SK-N-SH (cell line): Measurements from ENCODE around the gene PHACTR3. TPM values are rescaled to one million over a fixed set of nuclear protein-coding genes. Genes with fewer than 3 reads are reported as not detected.

Source experiments
- CTCF ChIA-PET: fragments of 300-600, 350-600 bp; formaldehyde crosslinking; extraction: SDS; loops from one replicate; lab custom pipeline; 2021; lab: Yijun Ruan, JAX
- POLR2A ChIA-PET: fragments of 350-600 bp; sonication (Branson Sonifier 250); formaldehyde crosslinking; extraction: SDS; loops from one replicate; lab custom pipeline; 2020; ENCODE audit warnings: antibody characterized with exemption, inconsistent platforms; lab: Yijun Ruan, JAX
- DNase-seq: peaks from one replicate; pipeline ENCODE4 v3.0.0; 2012
- H2AFZ ChIP-seq: fragments of 200-600 bp; sonication (generic); 2 replicates; pipeline ENCODE4 v1.8.1; 2016; ENCODE audit warnings: antibody characterized with exemption, mild to moderate bottlenecking, low read depth
- H3F3A ChIP-seq: fragments of 200-600 bp; sonication (generic); replicated peaks from 2 replicates; pipeline ENCODE3; 2016; ENCODE audit warnings: antibody characterized with exemption, mild to moderate bottlenecking; ENCODE audit not compliant: insufficient read depth
- H3K27ac ChIP-seq, 2 experiments: fragments of 200-500 bp in 1 of 2; fragments of 200-600 bp in 1 of 2; sonication (Bioruptor generic) in 1 of 2; sonication (generic), shearing (Covaris generic) in 1 of 2; 2 replicates each; pipeline versions ENCODE4 v1.5.1 to v1.6.1; 2014 to 2016; ENCODE audit warnings: low read depth in 2 of 2, inconsistent platforms in 1 of 2, low read length in 1 of 2, mild to moderate bottlenecking in 1 of 2, mixed read lengths in 1 of 2
- H3K27me3 ChIP-seq: fragments of 200-600 bp; sonication (generic), shearing (Covaris generic); 2 replicates; pipeline ENCODE4 v1.6.1; 2016; ENCODE audit warnings: mixed run types; ENCODE audit not compliant: insufficient read depth
- H3K36me3 ChIP-seq, 2 experiments: fragments of 200-500 bp in 1 of 2; fragments of 200-600 bp in 1 of 2; sonication (Bioruptor generic) in 1 of 2; sonication (generic) in 1 of 2; replicated peaks in 1 of 2; 2 replicates each; pipeline versions ENCODE3 to v1.5.1; 2014 to 2016; ENCODE audit warnings: low read length in 1 of 2, mild to moderate bottlenecking in 1 of 2; ENCODE audit not compliant: insufficient read depth in 2 of 2, control insufficient read depth in 1 of 2
- H3K4me1 ChIP-seq, 2 experiments: fragments of 200-500 bp in 1 of 2; fragments of 200-600 bp in 1 of 2; sonication (Bioruptor generic) in 1 of 2; sonication (generic), shearing (Covaris generic) in 1 of 2; 2 replicates each; pipeline versions ENCODE4 v1.5.1 to v1.6.1; 2014 to 2016; ENCODE audit warnings: low read depth in 1 of 2, low read length in 1 of 2, mixed run types in 1 of 2; ENCODE audit not compliant: insufficient read depth in 2 of 2, control insufficient read depth in 1 of 2
- H3K4me2 ChIP-seq: fragments of 200-600 bp; sonication (generic), shearing (Covaris generic); 2 replicates; pipeline ENCODE4 v1.6.1; 2017; ENCODE audit warnings: mixed run types
- H3K4me3 ChIP-seq, 2 experiments: fragments of 200-500 bp in 1 of 2; fragments of 200-600 bp in 1 of 2; sonication (Bioruptor generic) in 1 of 2; sonication (generic), shearing (Covaris generic) in 1 of 2; 2 replicates each; pipeline versions ENCODE4 v1.5.1 to v1.8.1; 2014 to 2016; ENCODE audit warnings: low read depth in 2 of 2, inconsistent platforms in 1 of 2, low read length in 1 of 2, mild to moderate bottlenecking in 1 of 2, mixed read lengths in 1 of 2, moderate library complexity in 1 of 2
- H3K79me2 ChIP-seq: fragments of 200-600 bp; sonication (generic); 2 replicates; pipeline ENCODE4 v1.8.1; 2017; ENCODE audit warnings: mild to moderate bottlenecking; ENCODE audit not compliant: insufficient read depth
- H3K9ac ChIP-seq: fragments of 200-600 bp; sonication (generic); 2 replicates; pipeline ENCODE4 v1.6.1; 2017; ENCODE audit warnings: mixed run types
- H3K9me2 ChIP-seq: fragments of 200-600 bp; sonication (generic); 2 replicates; pipeline ENCODE4 v1.6.1; 2017; ENCODE audit warnings: mixed run types
- H3K9me3 ChIP-seq: fragments of 200-600 bp; sonication (generic); 2 replicates; pipeline ENCODE4 v1.6.1; 2017; ENCODE audit warnings: mixed run types, mild to moderate bottlenecking, moderate library complexity
- H4K20me1 ChIP-seq: fragments of 200-600 bp; sonication (generic); 2 replicates; pipeline ENCODE4 v1.6.1; 2017; ENCODE audit warnings: mild to moderate bottlenecking, mixed run types; ENCODE audit not compliant: insufficient read depth
- CHD2 ChIP-seq: fragments of 150-350 bp; IDR thresholded peaks from 2 replicates; pipeline ENCODE4 v1.6.1; 2018; ENCODE audit warnings: low read length; ENCODE audit not compliant: partially characterized antibody
- ELF1 ChIP-seq: IDR thresholded peaks from 2 replicates; pipeline ENCODE4 v1.4.0; 2012
- EP300 ChIP-seq, 2 experiments: IDR thresholded peaks; 2 replicates each; pipeline versions ENCODE4 v1.4.0 to v1.6.1; 2012; ENCODE audit warnings: borderline replicate concordance in 1 of 2, low read depth in 1 of 2, low read length in 1 of 2
- EZH2phosphoT487 ChIP-seq: fragments of 200-600 bp; sonication (generic); IDR thresholded peaks from 2 replicates; pipeline ENCODE4 v1.6.1; 2017; ENCODE audit warnings: low read depth, mixed run types, mild to moderate bottlenecking, antibody characterized with exemption, moderate library complexity, borderline replicate concordance
- FOXM1 ChIP-seq: IDR thresholded peaks from 2 replicates; pipeline ENCODE4 v1.4.0; 2012; ENCODE audit warnings: low read depth, mild to moderate bottlenecking
- GATA2 ChIP-seq: sonication (generic); formaldehyde crosslinking; IDR thresholded peaks from 2 replicates; pipeline ENCODE4 v1.5.0; 2020; ENCODE audit warnings: mild to moderate bottlenecking, missing genetic modification reagents
- NRF1 ChIP-seq: IDR thresholded peaks from 2 replicates; pipeline ENCODE4 v1.6.1; 2012; ENCODE audit warnings: low read depth, mild to moderate bottlenecking, low read length
- RAD21 ChIP-seq: IDR thresholded peaks from 2 replicates; pipeline ENCODE4 v1.6.1; 2012; ENCODE audit warnings: mild to moderate bottlenecking, low read length
- RCOR1 ChIP-seq: fragments of 150-350 bp; IDR thresholded peaks from 2 replicates; pipeline ENCODE4 v1.6.1; 2017; ENCODE audit warnings: antibody characterized with exemption, low read length
- TCF12 ChIP-seq: IDR thresholded peaks from 2 replicates; pipeline ENCODE4 v1.4.0; 2012
- WGBS: methylation state at CpG from one replicate; pipeline ENCODE4 v1.1.6; 2017; ENCODE audit warnings: low lambda C conversion rate; 5-methylcytosine and 5-hydroxymethylcytosine counted together
- polyA plus RNA-seq, 3 experiments: library from polyadenylated mRNA; depleted of rRNA; stranded (reverse); fragments of >200 nt; gene quantifications; 2 replicates each; pipeline ENCODE4 v1.2.3, GENCODE V29; 2012
- TF ChIP-seq, protein P1 (sequence below): fragments of 200-600 bp; sonication (generic); IDR thresholded peaks from 2 replicates; pipeline ENCODE4 v1.6.1; 2017; ENCODE audit warnings: antibody characterized with exemption, mild to moderate bottlenecking, moderate library complexity
- TF ChIP-seq, protein P2 (sequence below): fragments of 150-350 bp; IDR thresholded peaks from 2 replicates; pipeline ENCODE4 v1.6.1; 2017; ENCODE audit warnings: antibody characterized with exemption, low read length, low read depth, borderline replicate concordance
- TF ChIP-seq, protein P3 (sequence below): fragments of 150-350 bp; IDR thresholded peaks from 2 replicates; pipeline ENCODE4 v1.6.1; 2016; ENCODE audit warnings: mild to moderate bottlenecking, low read depth, low read length

PHACTR3 gene
- polyA plus RNA-seq, 1 of the 3 experiments (the other 2 are of a cell fraction), result 0.10 TPM

DNA sequence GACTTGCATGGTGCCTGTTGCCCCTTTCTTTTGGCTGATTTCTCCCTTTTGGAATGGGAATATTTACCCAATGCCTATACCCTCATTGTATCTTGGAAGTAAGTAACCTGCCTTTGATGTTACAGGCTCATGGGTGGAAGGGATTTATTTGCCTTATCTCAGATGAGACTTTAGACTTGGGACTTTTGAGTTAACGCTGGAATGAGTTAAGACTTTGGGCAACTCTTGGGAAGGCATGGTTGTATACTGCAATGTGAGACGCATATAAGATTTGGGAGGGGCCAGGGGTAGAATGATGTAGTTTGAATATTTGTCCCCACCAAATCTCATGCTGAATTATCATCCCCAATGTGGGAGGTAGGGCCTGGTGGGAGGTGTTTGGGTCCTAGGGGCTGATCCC is 253.6 kb downstream of the PHACTR3 start:
- H3K4me3 ChIP-seq, result no peak overlapping the region
- TF ChIP-seq RCOR1 (no peak), CHD2 (no peak), NRF1 (no peak), RAD21 (no peak)
- TF ChIP-seq, protein P1, sequence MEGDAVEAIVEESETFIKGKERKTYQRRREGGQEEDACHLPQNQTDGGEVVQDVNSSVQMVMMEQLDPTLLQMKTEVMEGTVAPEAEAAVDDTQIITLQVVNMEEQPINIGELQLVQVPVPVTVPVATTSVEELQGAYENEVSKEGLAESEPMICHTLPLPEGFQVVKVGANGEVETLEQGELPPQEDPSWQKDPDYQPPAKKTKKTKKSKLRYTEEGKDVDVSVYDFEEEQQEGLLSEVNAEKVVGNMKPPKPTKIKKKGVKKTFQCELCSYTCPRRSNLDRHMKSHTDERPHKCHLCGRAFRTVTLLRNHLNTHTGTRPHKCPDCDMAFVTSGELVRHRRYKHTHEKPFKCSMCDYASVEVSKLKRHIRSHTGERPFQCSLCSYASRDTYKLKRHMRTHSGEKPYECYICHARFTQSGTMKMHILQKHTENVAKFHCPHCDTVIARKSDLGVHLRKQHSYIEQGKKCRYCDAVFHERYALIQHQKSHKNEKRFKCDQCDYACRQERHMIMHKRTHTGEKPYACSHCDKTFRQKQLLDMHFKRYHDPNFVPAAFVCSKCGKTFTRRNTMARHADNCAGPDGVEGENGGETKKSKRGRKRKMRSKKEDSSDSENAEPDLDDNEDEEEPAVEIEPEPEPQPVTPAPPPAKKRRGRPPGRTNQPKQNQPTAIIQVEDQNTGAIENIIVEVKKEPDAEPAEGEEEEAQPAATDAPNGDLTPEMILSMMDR, result no peak
- TF ChIP-seq, protein P2, sequence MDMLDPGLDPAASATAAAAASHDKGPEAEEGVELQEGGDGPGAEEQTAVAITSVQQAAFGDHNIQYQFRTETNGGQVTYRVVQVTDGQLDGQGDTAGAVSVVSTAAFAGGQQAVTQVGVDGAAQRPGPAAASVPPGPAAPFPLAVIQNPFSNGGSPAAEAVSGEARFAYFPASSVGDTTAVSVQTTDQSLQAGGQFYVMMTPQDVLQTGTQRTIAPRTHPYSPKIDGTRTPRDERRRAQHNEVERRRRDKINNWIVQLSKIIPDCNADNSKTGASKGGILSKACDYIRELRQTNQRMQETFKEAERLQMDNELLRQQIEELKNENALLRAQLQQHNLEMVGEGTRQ, result no peak
- POLR2A ChIA-PET, result no interaction called here
- no peaks in the 10 kb centered on the region for H4K20me1 ChIP-seq
- no peaks in the 10 kb centered on the region for H3K9me3 ChIP-seq
- DNase-seq, result no peak
- no peaks in the 10 kb centered on the region for H3K4me1 ChIP-seq
- H3K9me2 ChIP-seq, result no peaks in the 10 kb centered on the region
- CTCF ChIA-PET, result interaction anchor here (1.0 kb wide), 2 partner anchors 8 to 75 kb away, joined by 3 read pairs; no protein-coding TSS in a partner anchor
- H3K79me2 ChIP-seq, result no peaks in the 10 kb centered on the region
- H2AFZ ChIP-seq, result no peak overlapping the region
- H3K36me3 ChIP-seq, result no peaks in the 10 kb centered on the region
- H3F3A ChIP-seq, result no peaks in the 10 kb centered on the region
- no peak overlapping the region for H3K9ac ChIP-seq
- 76% methylated on average over 2 of the region's 2 CpGs for WGBS
- H3K27ac ChIP-seq, result no peak overlapping the region
- H3K4me2 ChIP-seq, result no peak overlapping the region
- H3K27me3 ChIP-seq, result no peaks in the 10 kb centered on the region

DNA sequence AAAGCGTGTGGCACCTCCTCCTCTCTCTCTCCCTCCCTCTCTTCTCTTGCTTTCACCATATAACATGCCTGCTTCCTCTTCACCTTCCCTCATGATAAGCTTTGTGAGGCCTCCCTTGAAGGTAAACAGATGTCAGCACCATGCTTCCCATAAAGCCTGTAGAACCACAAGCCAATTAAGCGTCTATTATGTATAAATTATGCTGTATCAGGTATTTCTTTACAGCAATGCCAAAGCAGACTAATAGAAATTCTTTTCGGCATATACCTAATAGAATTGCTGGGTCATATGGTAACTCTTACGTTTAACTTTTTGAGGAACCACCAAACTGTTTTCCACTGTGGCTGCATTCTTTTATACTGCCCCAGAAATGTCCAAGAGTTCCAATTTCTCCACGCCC is 254.1 kb downstream of the PHACTR3 start:
- no peak for DNase-seq
- no peak overlapping the region for H3K27ac ChIP-seq
- H3K79me2 ChIP-seq, result no peaks in the 10 kb centered on the region
- TF ChIP-seq, protein P3, sequence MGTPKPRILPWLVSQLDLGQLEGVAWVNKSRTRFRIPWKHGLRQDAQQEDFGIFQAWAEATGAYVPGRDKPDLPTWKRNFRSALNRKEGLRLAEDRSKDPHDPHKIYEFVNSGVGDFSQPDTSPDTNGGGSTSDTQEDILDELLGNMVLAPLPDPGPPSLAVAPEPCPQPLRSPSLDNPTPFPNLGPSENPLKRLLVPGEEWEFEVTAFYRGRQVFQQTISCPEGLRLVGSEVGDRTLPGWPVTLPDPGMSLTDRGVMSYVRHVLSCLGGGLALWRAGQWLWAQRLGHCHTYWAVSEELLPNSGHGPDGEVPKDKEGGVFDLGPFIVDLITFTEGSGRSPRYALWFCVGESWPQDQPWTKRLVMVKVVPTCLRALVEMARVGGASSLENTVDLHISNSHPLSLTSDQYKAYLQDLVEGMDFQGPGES, result no peak
- TF ChIP-seq NRF1 (no peak), EP300 (IDR thresholded peaks at IDR 0.05; ENCODE audit: borderline replicate concordance in 1 of 2, low read depth in 1 of 2, low read length in 1 of 2) (no peak), ELF1 (no peak), GATA2 (no peak), TCF12 (no peak), FOXM1 (no peak), CHD2 (no peak), EZH2phosphoT487 (no peak)
- TF ChIP-seq, protein P1, result no peak
- no peaks in the 10 kb centered on the region for H3K27me3 ChIP-seq
- no peaks in the 10 kb centered on the region for H3F3A ChIP-seq
- H3K4me3 ChIP-seq, result no peak overlapping the region
- no peak overlapping the region for H2AFZ ChIP-seq
- H3K9me3 ChIP-seq, result no peaks in the 10 kb centered on the region
- no peaks in the 10 kb centered on the region for H4K20me1 ChIP-seq
- POLR2A ChIA-PET, result no interaction called here
- CTCF ChIA-PET, result interaction anchor here (1.0 kb wide), 2 partner anchors 8 to 75 kb away, joined by 3 read pairs; no protein-coding TSS in a partner anchor
- H3K4me2 ChIP-seq, result no peak overlapping the region
- H3K4me1 ChIP-seq, result no peaks in the 10 kb centered on the region
- WGBS, result 54% methylated on average over 5 of the region's 5 CpGs
- no peaks in the 10 kb centered on the region for H3K9me2 ChIP-seq
- H3K36me3 ChIP-seq, result no peaks in the 10 kb centered on the region
- H3K9ac ChIP-seq, result no peak overlapping the region
